HepG2 (cell line): Measurements from ENCODE around the gene GDF15. TPM values are rescaled to one million over a fixed set of nuclear protein-coding genes. Genes with fewer than 3 reads are reported as not detected.

ENCODE experiments used
- CBFB ChIP-seq: sonication (generic); formaldehyde crosslinking; IDR thresholded peaks from 2 replicates; pipeline ENCODE4 v1.4.0; 2020; ENCODE audit warnings: missing genetic modification reagents
- CC2D1A ChIP-seq: sonication (generic); formaldehyde crosslinking; IDR thresholded peaks from 2 replicates; pipeline ENCODE4 v1.8.1; 2023; ENCODE audit warnings: mild to moderate bottlenecking, missing genetic modification reagents
- FOXK1 ChIP-seq: sonication (generic); formaldehyde crosslinking; IDR thresholded peaks from 2 replicates; pipeline ENCODE4 v1.4.0; 2020; ENCODE audit warnings: low read depth, missing genetic modification reagents, borderline replicate concordance
- HDAC1 ChIP-seq: sonication (generic); formaldehyde crosslinking; IDR thresholded peaks from 2 replicates; pipeline ENCODE4 v1.5.1; 2020; ENCODE audit warnings: mild to moderate bottlenecking, missing genetic modification reagents
- HMG20B ChIP-seq: conservative IDR thresholded peaks from 2 replicates; pipeline ENCODE4 v1.6.1; 2016; ENCODE audit warnings: missing genetic modification reagents, missing compliant biosample characterization
- IRF2 ChIP-seq: IDR thresholded peaks from 2 replicates; pipeline ENCODE4 v1.6.1; 2018; ENCODE audit warnings: missing genetic modification reagents, missing compliant biosample characterization
- MED13 ChIP-seq: sonication (generic); formaldehyde crosslinking; IDR thresholded peaks from 2 replicates; pipeline ENCODE4 v1.5.0; 2020; ENCODE audit warnings: missing genetic modification reagents
- NFKB2 ChIP-seq: sonication (generic); formaldehyde crosslinking; IDR thresholded peaks from 2 replicates; pipeline ENCODE4 v1.4.0; 2020; ENCODE audit warnings: missing genetic modification reagents, borderline replicate concordance
- PAXIP1 ChIP-seq: sonication (generic); formaldehyde crosslinking; conservative IDR thresholded peaks from 2 replicates; pipeline ENCODE4 v1.4.0; 2020; ENCODE audit warnings: mild to moderate bottlenecking, missing genetic modification reagents, moderate library complexity
- RBFOX2 ChIP-seq: fragments of 200-400 bp; formaldehyde crosslinking; IDR thresholded peaks from 2 replicates; pipeline ENCODE4 v1.6.1; 2017; ENCODE audit warnings: low read depth, mild to moderate bottlenecking, low read length
- TBX2 ChIP-seq: sonication (generic); formaldehyde crosslinking; IDR thresholded peaks from 2 replicates; pipeline ENCODE4 v1.5.0; 2020; ENCODE audit warnings: missing genetic modification reagents, mild to moderate bottlenecking, borderline replicate concordance
- ZNF589 ChIP-seq: sonication (generic); formaldehyde crosslinking; conservative IDR thresholded peaks from 2 replicates; pipeline ENCODE4 v1.8.0; 2022; ENCODE audit warnings: mild to moderate bottlenecking, moderate library complexity, missing genetic modification reagents
- ZNF619 ChIP-seq: sonication (generic); formaldehyde crosslinking; IDR thresholded peaks from 2 replicates; pipeline ENCODE4 v1.4.0; 2020; ENCODE audit warnings: mild to moderate bottlenecking, missing genetic modification reagents
- ZNF800 ChIP-seq: sonication (generic); formaldehyde crosslinking; IDR thresholded peaks from 2 replicates; pipeline ENCODE4 v1.4.0; 2020; ENCODE audit warnings: missing genetic modification reagents
- polyA plus RNA-seq, 8 experiments: library from polyadenylated mRNA; depleted of rRNA in 3 of 8; stranded (reverse) in 7 of 8; unstranded in 1 of 8; fragments of >200 nt; fragmentation: Illumina TruSeq in 4 of 8; extraction: Trizol in 4 of 8; gene quantifications; 2 replicates each; pipeline versions ENCODE4 v1.2.1 to v1.2.3, GENCODE V29; 2011 to 2016; ENCODE audit warnings: low read depth in 4 of 8, missing spikeins in 1 of 8, mixed read lengths in 1 of 8; ENCODE audit not compliant: insufficient read depth in 1 of 8
- total RNA-seq, 5 experiments: library from RNA; depleted of rRNA; stranded (reverse); fragments of >200 nt; fragmentation: Illumina TruSeq; extraction: Trizol; gene quantifications; 2 replicates each; pipeline ENCODE4 v1.2.3, GENCODE V29; 2016; ENCODE audit warnings: low read depth in 1 of 5
- TF ChIP-seq, protein P1 (sequence below): sonication (generic); formaldehyde crosslinking; conservative IDR thresholded peaks from 2 replicates; pipeline ENCODE4 v1.8.0; 2022; ENCODE audit warnings: low read depth, missing genetic modification reagents
- TF ChIP-seq, protein P2 (sequence below): IDR thresholded peaks from 2 replicates; pipeline ENCODE4 v1.6.1; 2016; ENCODE audit warnings: control low read depth
- TF ChIP-seq, protein P3 (sequence below): sonication (generic); formaldehyde crosslinking; IDR thresholded peaks from 2 replicates; pipeline ENCODE4 v1.5.0; 2020; ENCODE audit warnings: mild to moderate bottlenecking, missing genetic modification reagents

GDF15 gene
- total and polyA plus RNA-seq, 2 of the 13 experiments (the other 11 are each of a cell fraction or from before 2014, with no cell fraction given): 146 to 422 TPM

- TF ChIP-seq, protein P1, sequence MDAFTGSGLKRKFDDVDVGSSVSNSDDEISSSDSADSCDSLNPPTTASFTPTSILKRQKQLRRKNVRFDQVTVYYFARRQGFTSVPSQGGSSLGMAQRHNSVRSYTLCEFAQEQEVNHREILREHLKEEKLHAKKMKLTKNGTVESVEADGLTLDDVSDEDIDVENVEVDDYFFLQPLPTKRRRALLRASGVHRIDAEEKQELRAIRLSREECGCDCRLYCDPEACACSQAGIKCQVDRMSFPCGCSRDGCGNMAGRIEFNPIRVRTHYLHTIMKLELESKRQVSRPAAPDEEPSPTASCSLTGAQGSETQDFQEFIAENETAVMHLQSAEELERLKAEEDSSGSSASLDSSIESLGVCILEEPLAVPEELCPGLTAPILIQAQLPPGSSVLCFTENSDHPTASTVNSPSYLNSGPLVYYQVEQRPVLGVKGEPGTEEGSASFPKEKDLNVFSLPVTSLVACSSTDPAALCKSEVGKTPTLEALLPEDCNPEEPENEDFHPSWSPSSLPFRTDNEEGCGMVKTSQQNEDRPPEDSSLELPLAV (CRISPR knock-in tag): no peak
- no peak for TF ChIP-seq ZNF800 (CRISPR knock-in tag)
- 0 out of 2 replicates have a peak, but pooled peaks have one; percentile 31 for TF ChIP-seq HDAC1 (CRISPR knock-in tag)
- TF ChIP-seq, protein P2, sequence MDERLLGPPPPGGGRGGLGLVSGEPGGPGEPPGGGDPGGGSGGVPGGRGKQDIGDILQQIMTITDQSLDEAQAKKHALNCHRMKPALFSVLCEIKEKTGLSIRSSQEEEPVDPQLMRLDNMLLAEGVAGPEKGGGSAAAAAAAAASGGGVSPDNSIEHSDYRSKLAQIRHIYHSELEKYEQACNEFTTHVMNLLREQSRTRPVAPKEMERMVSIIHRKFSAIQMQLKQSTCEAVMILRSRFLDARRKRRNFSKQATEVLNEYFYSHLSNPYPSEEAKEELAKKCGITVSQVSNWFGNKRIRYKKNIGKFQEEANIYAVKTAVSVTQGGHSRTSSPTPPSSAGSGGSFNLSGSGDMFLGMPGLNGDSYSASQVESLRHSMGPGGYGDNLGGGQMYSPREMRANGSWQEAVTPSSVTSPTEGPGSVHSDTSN (CRISPR knock-in tag): no peak
- TF ChIP-seq, protein P3, sequence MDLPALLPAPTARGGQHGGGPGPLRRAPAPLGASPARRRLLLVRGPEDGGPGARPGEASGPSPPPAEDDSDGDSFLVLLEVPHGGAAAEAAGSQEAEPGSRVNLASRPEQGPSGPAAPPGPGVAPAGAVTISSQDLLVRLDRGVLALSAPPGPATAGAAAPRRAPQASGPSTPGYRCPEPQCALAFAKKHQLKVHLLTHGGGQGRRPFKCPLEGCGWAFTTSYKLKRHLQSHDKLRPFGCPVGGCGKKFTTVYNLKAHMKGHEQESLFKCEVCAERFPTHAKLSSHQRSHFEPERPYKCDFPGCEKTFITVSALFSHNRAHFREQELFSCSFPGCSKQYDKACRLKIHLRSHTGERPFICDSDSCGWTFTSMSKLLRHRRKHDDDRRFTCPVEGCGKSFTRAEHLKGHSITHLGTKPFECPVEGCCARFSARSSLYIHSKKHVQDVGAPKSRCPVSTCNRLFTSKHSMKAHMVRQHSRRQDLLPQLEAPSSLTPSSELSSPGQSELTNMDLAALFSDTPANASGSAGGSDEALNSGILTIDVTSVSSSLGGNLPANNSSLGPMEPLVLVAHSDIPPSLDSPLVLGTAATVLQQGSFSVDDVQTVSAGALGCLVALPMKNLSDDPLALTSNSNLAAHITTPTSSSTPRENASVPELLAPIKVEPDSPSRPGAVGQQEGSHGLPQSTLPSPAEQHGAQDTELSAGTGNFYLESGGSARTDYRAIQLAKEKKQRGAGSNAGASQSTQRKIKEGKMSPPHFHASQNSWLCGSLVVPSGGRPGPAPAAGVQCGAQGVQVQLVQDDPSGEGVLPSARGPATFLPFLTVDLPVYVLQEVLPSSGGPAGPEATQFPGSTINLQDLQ (CRISPR knock-in tag): no peak
- TF ChIP-seq CC2D1A (CRISPR knock-in tag): no peak
- no peak for TF ChIP-seq CBFB
- TF ChIP-seq PAXIP1 (CRISPR knock-in tag): no peak
- TF ChIP-seq ZNF619 (CRISPR knock-in tag): no peak
- TF ChIP-seq TBX2 (CRISPR knock-in tag): peak; percentile 38; the same call in 1 of the 2 replicates
- no peak for TF ChIP-seq MED13 (CRISPR knock-in tag)
- TF ChIP-seq IRF2: no peak
- TF ChIP-seq NFKB2 (CRISPR knock-in tag): peak; percentile 57; the same call in 1 of the 2 replicates
- peak; percentile 85 for TF ChIP-seq ZNF589 (CRISPR knock-in tag)
- TF ChIP-seq HMG20B (CRISPR knock-in tag): no peak
- TF ChIP-seq RBFOX2: no peak
- no peak for TF ChIP-seq FOXK1
These were observed 52.5 kb downstream of the GDF15 start (continued) for GRCh38 chr19:18438331-18439024.
